Esophagus muscularis mucosa (tissue), 4 donors: ENCODE data around the gene CERCAM. TPM values are rescaled to one million over a fixed set of nuclear protein-coding genes. Genes with fewer than 3 reads are reported as not detected.

Experiments
- DNase-seq: peaks from one replicate; pipeline ENCODE4 v3.0.0-alpha.2; 2017; ENCODE audit errors: extremely low spot score
- H3K27ac ChIP-seq, 4 donors: fragments of 200-600 bp; sonication (generic); replicated peaks in 1 of 4; 1 replicate in 3 of 4; 2 replicates in 1 of 4; pipeline ENCODE4 v1.5.1; 2016 to 2019; ENCODE audit warnings: mild to moderate bottlenecking in 1 of 4
- H3K27me3 ChIP-seq, 4 donors: fragments of 200-600 bp; sonication (generic); one replicate each; pipeline versions ENCODE4 v1.5.1 to v1.6.0; 2016 to 2019
- H3K36me3 ChIP-seq, 4 donors: fragments of 200-600 bp; sonication (generic); one replicate each; pipeline ENCODE4 v1.5.1; 2016 to 2019
- H3K4me1 ChIP-seq, 4 donors: fragments of 200-600 bp; sonication (generic); one replicate each; pipeline ENCODE4 v1.5.1; 2016 to 2019
- H3K4me3 ChIP-seq, 4 donors: fragments of 200-600 bp; sonication (generic); 1 replicate in 2 of 4; 2 replicates in 2 of 4; pipeline ENCODE4 v1.5.1; 2016 to 2019; ENCODE audit warnings: mild to moderate bottlenecking in 4 of 4, moderate library complexity in 1 of 4
- H3K9me3 ChIP-seq, 4 donors: fragments of 200-600 bp; sonication (generic); 1 replicate in 3 of 4; 2 replicates in 1 of 4; pipeline ENCODE4 v1.5.1; 2016 to 2019
- CTCF ChIP-seq, 3 experiments: fragments of 200-600 bp in 2 of 3; fragments of 450-650 bp in 1 of 3; sonication (generic) in 2 of 3; IDR thresholded peaks; one replicate each; pipeline ENCODE4 v1.5.1; 2017 to 2019; ENCODE audit warnings: antibody characterized with exemption in 3 of 3, mild to moderate bottlenecking in 2 of 3, moderate library complexity in 1 of 3
- EP300 ChIP-seq: sonication (generic); formaldehyde crosslinking; IDR thresholded peaks from one replicate; pipeline ENCODE4 v1.6.1; 2017; ENCODE audit warnings: antibody characterized with exemption
- POLR2A ChIP-seq: fragments of 450-650 bp; IDR thresholded peaks from one replicate; pipeline ENCODE4 v1.6.1; 2017; ENCODE audit warnings: antibody characterized with exemption, moderate library complexity, mild to moderate bottlenecking, low read depth
- POLR2AphosphoS5 ChIP-seq, 2 donors: sonication (generic); formaldehyde crosslinking; IDR thresholded peaks; one replicate each; pipeline ENCODE4 v1.6.1; 2017; ENCODE audit warnings: antibody characterized with exemption in 2 of 2
- WGBS: methylation state at CpG from one replicate; pipeline ENCODE4 v1.1.5; 2018; 5-methylcytosine and 5-hydroxymethylcytosine counted together
- intact Hi-C: fragments of 100-400 bp; cut with DNase I; formaldehyde crosslinking; loops from one replicate; pipeline ENCODE4 v1.15.1; 2023
- total RNA-seq, 4 donors: library from RNA; depleted of rRNA; stranded (reverse); fragments of >200 nt; gene quantifications; one replicate each; pipeline versions ENCODE4 v1.1.0 to v1.2.1, GENCODE V29; 2016

CERCAM gene
- total RNA-seq, 4 donors from 2014 or later, result 21.7 to 31.0 (median 27.5) TPM

GRCh38 chr9:128383791-128384190 is 36.9 kb upstream of the CERCAM start:
- intact Hi-C loops, result no loop called here
- Histone ChIP-seq H3K36me3 (peaks cover 44 to 100% (median 91%) of the 10 kb centered on the region in 4 donors), H3K4me1 (peaks cover 4 to 16% (median 9%) of the 10 kb centered on the region in 4 donors), H3K4me3 (no peak overlapping the region), H3K9me3 (no peaks in the 10 kb centered on the region), H3K27me3 (no peaks in the 10 kb centered on the region), H3K27ac (no peak overlapping the region)
- 88% methylated on average over 8 of the region's 8 CpGs for WGBS
- DNase-seq, result no peak
- TF ChIP-seq EP300 (no peak), CTCF (IDR thresholded peaks at IDR 0.05) (no peak), POLR2A (no peak)

- Histone ChIP-seq H3K27ac (no peak overlapping the region), H3K36me3 (peaks cover 51 to 100% (median 91%) of the 10 kb centered on the region in 4 donors), H3K4me3 (no peak overlapping the region), H3K9me3 (no peaks in the 10 kb centered on the region), H3K27me3 (peaks cover 0 to 10% (median 0%) of the 10 kb centered on the region in 4 donors), H3K4me1 (peaks cover 4 to 16% (median 9%) of the 10 kb centered on the region in 4 donors)
- DNase-seq, result no peak
- intact Hi-C loops, result no loop called here
- TF ChIP-seq POLR2A (no peak), CTCF (IDR thresholded peaks at IDR 0.05) (no peak), EP300 (no peak), POLR2AphosphoS5 (IDR thresholded peaks at IDR 0.05) (no peak)
- WGBS, result 89% methylated on average over 7 of the region's 7 CpGs
Measured at GRCh38 chr9:128384801-128385495, 35.7 kb upstream of the CERCAM start.

- intact Hi-C loops, result no loop called here
- WGBS, result 85% methylated on average over 15 of the region's 18 CpGs
- TF ChIP-seq EP300 (no peak), CTCF (IDR thresholded peaks at IDR 0.05) (no peak), POLR2A (no peak), POLR2AphosphoS5 (IDR thresholded peaks at IDR 0.05) (no peak)
- Histone ChIP-seq H3K27me3 (peaks cover 0 to 17% (median 0%) of the 10 kb centered on the region in 4 donors), H3K36me3 (peaks cover 49 to 100% (median 91%) of the 10 kb centered on the region in 4 donors), H3K4me3 (no peak overlapping the region), H3K4me1 (peaks cover 4 to 16% (median 9%) of the 10 kb centered on the region in 4 donors), H3K27ac (no peak overlapping the region), H3K9me3 (no peaks in the 10 kb centered on the region)
- no peak for DNase-seq
Measured at GRCh38 chr9:128385496-128386460, 34.9 kb upstream of the CERCAM start.

- 93% methylated on average over 9 of the region's 10 CpGs for WGBS
- no peak overlapping the region for H3K4me3 ChIP-seq
- H3K9me3 ChIP-seq, result no peaks in the 10 kb centered on the region
- peaks cover 0 to 39% (median 0%) of the 10 kb centered on the region in 4 donors for H3K27me3 ChIP-seq
- H3K27ac ChIP-seq, result no peak overlapping the region
- TF ChIP-seq CTCF (IDR thresholded peaks at IDR 0.05) (no peak), POLR2A (no peak), POLR2AphosphoS5 (IDR thresholded peaks at IDR 0.05) (no peak), EP300 (no peak)
- peaks cover 0 to 3% (median 0%) of the 10 kb centered on the region in 4 donors for H3K4me1 ChIP-seq
- no peak for DNase-seq
- intact Hi-C loops, result no loop called here
- peaks cover 59 to 100% (median 95%) of the 10 kb centered on the region in 4 donors for H3K36me3 ChIP-seq
Measured at GRCh38 chr9:128388150-128388549, 32.5 kb upstream of the CERCAM start.
